Keratinocyte (primary cell): ENCODE measurements around the gene TFR2. TPM values are rescaled to one million over a fixed set of nuclear protein-coding genes. Genes with fewer than 3 reads are reported as not detected.

Source experiments
- DNase-seq: peaks from one replicate; pipeline ENCODE4 v3.0.0-alpha.2; 2011; ENCODE audit warnings: low read depth, missing footprints, low spot score
- FAIRE-seq: peaks from 2 replicates; lab custom pipeline; 2011; peaks lifted over from hg19 to GRCh38; lab: Jason Lieb, UNC
- H2AFZ ChIP-seq: 2 replicates; pipeline ENCODE4 v1.6.0; 2012; ENCODE audit warnings: low read length, control low read depth, inconsistent platforms; ENCODE audit not compliant: control insufficient read depth
- H3K27ac ChIP-seq: 2 replicates; pipeline ENCODE4 v1.5.1; 2011; ENCODE audit warnings: low read length; ENCODE audit not compliant: control insufficient read depth, insufficient read depth
- H3K27me3 ChIP-seq: 3 replicates; pipeline ENCODE4 v1.6.0; 2011; ENCODE audit warnings: low read length; ENCODE audit not compliant: control insufficient read depth, insufficient read depth; ENCODE audit errors: extremely low read depth
- H3K36me3 ChIP-seq, 2 experiments: 2 replicates in 1 of 2; 3 replicates in 1 of 2; pipeline ENCODE4 v1.5.1; 2011; ENCODE audit warnings: low read length in 2 of 2, mild to moderate bottlenecking in 1 of 2; ENCODE audit not compliant: control insufficient read depth in 2 of 2, insufficient read depth in 2 of 2; ENCODE audit errors: extremely low read depth in 1 of 2
- H3K4me1 ChIP-seq: 3 replicates; pipeline ENCODE4 v1.5.1; 2011; ENCODE audit warnings: low read length; ENCODE audit not compliant: control insufficient read depth, insufficient read depth; ENCODE audit errors: extremely low read depth
- H3K4me2 ChIP-seq: 3 replicates; pipeline ENCODE4 v1.6.0; 2011; ENCODE audit warnings: low read depth, low read length; ENCODE audit not compliant: control insufficient read depth, insufficient read depth; ENCODE audit errors: extremely low read depth
- H3K4me3 ChIP-seq, 3 experiments: fragments of 200-600 bp in 1 of 3; sonication (generic) in 1 of 3; 2 replicates in 2 of 3; 3 replicates in 1 of 3; pipeline ENCODE4 v1.5.1; 2011 to 2016; ENCODE audit warnings: low read length in 3 of 3, mild to moderate bottlenecking in 3 of 3, control low read depth in 2 of 3, inconsistent platforms in 1 of 3, low read depth in 1 of 3, mixed read lengths in 1 of 3, mixed run types in 1 of 3, moderate library complexity in 1 of 3; ENCODE audit not compliant: control insufficient read depth in 2 of 3, insufficient read depth in 2 of 3; ENCODE audit errors: extremely low read depth in 1 of 3
- H3K79me2 ChIP-seq: 2 replicates; pipeline ENCODE4 v1.6.0; 2012; ENCODE audit warnings: low read length; ENCODE audit not compliant: control insufficient read depth, insufficient read depth
- H3K9ac ChIP-seq: 3 replicates; pipeline ENCODE4 v1.6.0; 2011; ENCODE audit warnings: low read length; ENCODE audit not compliant: control insufficient read depth, insufficient read depth; ENCODE audit errors: extremely low read depth
- H3K9me1 ChIP-seq: 3 replicates; pipeline ENCODE4 v1.6.0; 2011; ENCODE audit warnings: low read length; ENCODE audit not compliant: control insufficient read depth, insufficient read depth; ENCODE audit errors: extremely low read depth
- H3K9me3 ChIP-seq: 2 replicates; pipeline ENCODE4 v1.5.1; 2012; ENCODE audit warnings: low read depth, low read length; ENCODE audit not compliant: control insufficient read depth
- H4K20me1 ChIP-seq: 3 replicates; pipeline ENCODE4 v1.6.0; 2011; ENCODE audit warnings: low read length; ENCODE audit not compliant: control insufficient read depth, insufficient read depth; ENCODE audit errors: extremely low read depth
- EZH2 ChIP-seq: IDR thresholded peaks from one replicate; pipeline ENCODE4 v1.6.1; 2012; ENCODE audit warnings: inconsistent platforms, mild to moderate bottlenecking, low read length, moderate library complexity
- dilution Hi-C: fragments of 300-500 bp; cut with MboI; formaldehyde crosslinking; loops from one replicate; pipeline ENCODE4 v1.7.0; 2020; ENCODE audit warnings: low sequenced_read_pairs; ENCODE audit not compliant: extremely low pct_ligation_motif_present
- polyA plus RNA-seq, 5 experiments: library from polyadenylated mRNA; depleted of rRNA in 3 of 5; stranded (reverse) in 3 of 5; stranded (forward) in 1 of 5; unstranded in 1 of 5; fragments of >200 nt; gene quantifications; 1 replicate in 1 of 5; 2 replicates in 3 of 5; 3 replicates in 1 of 5; pipeline versions ENCODE4 v1.2.1 to v1.2.3, GENCODE V29; 2011 to 2012; ENCODE audit warnings: missing spikeins in 2 of 5, low read depth in 1 of 5, low replicate concordance in 1 of 5
- TF ChIP-seq, protein P1 (sequence below), 3 experiments: IDR thresholded peaks in 1 of 3; conservative IDR thresholded peaks in 1 of 3; optimal IDR thresholded peaks in 1 of 3; 2 replicates in 2 of 3; 3 replicates in 1 of 3; pipeline versions ENCODE3 to v1.5.1; 2011; ENCODE audit warnings: low read length in 3 of 3, mild to moderate bottlenecking in 3 of 3, moderate library complexity in 2 of 3, control low read depth in 1 of 3, inconsistent platforms in 1 of 3; ENCODE audit not compliant: insufficient read depth in 2 of 3; ENCODE audit errors: extremely low read depth in 1 of 3

Gene TFR2
- polyA plus RNA-seq, 1 donor (not counting 4 experiments of a cell fraction or from before 2014, with no cell fraction given), result 0.12 TPM

GRCh38 chr7:100675581-100676350 is 34.4 kb upstream of the TFR2 start:
- Histone ChIP-seq H3K79me2 (peaks cover 31% of the 10 kb centered on the region), H3K27ac (no peak overlapping the region), H2AFZ (no peak overlapping the region), H3K27me3 (no peaks in the 10 kb centered on the region), H3K4me1 (peaks cover 10% of the 10 kb centered on the region), H3K4me2 (peak overlapping the region; percentile 73), H3K36me3 (peaks cover 18 to 22% of the 10 kb centered on the region in 2 experiments), H3K4me3 (peak overlapping the region; percentile 51 to 97 (median 88)), H3K9ac (peak overlapping the region; percentile 63), H3K9me1 (no peaks in the 10 kb centered on the region), H4K20me1 (peaks cover 3% of the 10 kb centered on the region), H3K9me3 (no peaks in the 10 kb centered on the region)
- DNase-seq (peak; percentile 33), FAIRE-seq (no peak)
- dilution Hi-C loops, result no loop called here
- TF ChIP-seq, protein P1, sequence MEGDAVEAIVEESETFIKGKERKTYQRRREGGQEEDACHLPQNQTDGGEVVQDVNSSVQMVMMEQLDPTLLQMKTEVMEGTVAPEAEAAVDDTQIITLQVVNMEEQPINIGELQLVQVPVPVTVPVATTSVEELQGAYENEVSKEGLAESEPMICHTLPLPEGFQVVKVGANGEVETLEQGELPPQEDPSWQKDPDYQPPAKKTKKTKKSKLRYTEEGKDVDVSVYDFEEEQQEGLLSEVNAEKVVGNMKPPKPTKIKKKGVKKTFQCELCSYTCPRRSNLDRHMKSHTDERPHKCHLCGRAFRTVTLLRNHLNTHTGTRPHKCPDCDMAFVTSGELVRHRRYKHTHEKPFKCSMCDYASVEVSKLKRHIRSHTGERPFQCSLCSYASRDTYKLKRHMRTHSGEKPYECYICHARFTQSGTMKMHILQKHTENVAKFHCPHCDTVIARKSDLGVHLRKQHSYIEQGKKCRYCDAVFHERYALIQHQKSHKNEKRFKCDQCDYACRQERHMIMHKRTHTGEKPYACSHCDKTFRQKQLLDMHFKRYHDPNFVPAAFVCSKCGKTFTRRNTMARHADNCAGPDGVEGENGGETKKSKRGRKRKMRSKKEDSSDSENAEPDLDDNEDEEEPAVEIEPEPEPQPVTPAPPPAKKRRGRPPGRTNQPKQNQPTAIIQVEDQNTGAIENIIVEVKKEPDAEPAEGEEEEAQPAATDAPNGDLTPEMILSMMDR (optimal IDR thresholded peaks at IDR 0.05 in 1 of 3, IDR thresholded peaks at IDR 0.05 in 1 of 3, conservative IDR thresholded peaks at IDR 0.05 in 1 of 3; ENCODE audit: extremely low read depth in 1 of 3, insufficient read depth in 2 of 3, low read length in 3 of 3), result no peak
- no peak for TF ChIP-seq EZH2

DNA sequence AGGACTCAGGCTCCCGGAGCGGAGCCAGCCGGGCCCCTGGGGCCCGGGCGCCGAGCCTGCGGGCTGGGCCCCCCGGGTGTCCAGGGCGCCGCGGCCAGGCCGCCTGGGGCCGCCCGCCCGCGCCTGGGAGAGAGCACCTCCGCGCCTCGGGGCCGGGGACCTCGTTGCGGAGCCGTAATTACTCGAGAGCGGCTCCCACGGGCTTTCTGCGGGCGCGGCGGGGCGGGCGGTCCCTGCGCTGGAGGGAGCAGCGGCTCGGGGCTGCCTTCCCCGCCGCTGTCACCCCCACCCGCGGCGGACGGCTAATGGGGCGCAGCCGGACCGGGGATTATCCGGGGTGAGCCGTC is 33.7 kb upstream of the TFR2 start:
- Histone ChIP-seq H3K9ac (peak overlapping the region; percentile 96), H3K79me2 (peaks cover 31% of the 10 kb centered on the region), H3K9me3 (no peaks in the 10 kb centered on the region), H3K27ac (peak overlapping the region; percentile 56), H4K20me1 (peaks cover 3% of the 10 kb centered on the region), H3K4me1 (peaks cover 8% of the 10 kb centered on the region), H3K27me3 (no peaks in the 10 kb centered on the region), H2AFZ (no peak overlapping the region), H3K4me2 (peak overlapping the region; percentile 73), H3K9me1 (no peaks in the 10 kb centered on the region), H3K4me3 (peak overlapping the region; percentile 70 to 97 (median 88)), H3K36me3 (peaks cover 18 to 19% of the 10 kb centered on the region in 2 experiments)
- no peak for FAIRE-seq
- no peak for DNase-seq
- TF ChIP-seq EZH2, result no peak
- dilution Hi-C loops, result no loop called here
